AG09319 (cell line): Measurements from ENCODE around the gene WDR6.

Experiments
- DNase-seq: peaks from one replicate; pipeline ENCODE4 v3.0.0-alpha.2; 2010; ENCODE audit warnings: low read depth; ENCODE audit errors: extremely low read depth
- CTCF ChIP-seq: IDR thresholded peaks from 2 replicates; pipeline ENCODE4 v1.5.1; 2011; ENCODE audit warnings: low read depth, mild to moderate bottlenecking, inconsistent platforms, low read length, moderate library complexity

Gene WDR6

GRCh38 chr3:48993834-48994233, 13.4 kb upstream of the WDR6 start:
- no peak for DNase-seq
- no peak for TF ChIP-seq CTCF

GRCh38 chr3:48996640-48997039, 10.6 kb upstream of the WDR6 start:
- DNase-seq = no peak
- no peak for TF ChIP-seq CTCF

GRCh38 chr3:48997102-48997635, 10.0 kb upstream of the WDR6 start:
- no peak for DNase-seq
- no peak for TF ChIP-seq CTCF

GRCh38 chr3:48997714-48998637, 9.2 kb upstream of the WDR6 start:
- TF ChIP-seq CTCF = no peak
- no peak for DNase-seq

GRCh38 chr3:48999085-48999858, 7.9 kb upstream of the WDR6 start:
- no peak for TF ChIP-seq CTCF
- no peak for DNase-seq

GRCh38 chr3:49001155-49001554, 6.0 kb upstream of the WDR6 start:
- DNase-seq = no peak
- TF ChIP-seq CTCF = no peak
